OCI-LY3 (cell line): ENCODE data around the gene CTTN.
A peak's percentile ranks its signal among the peaks of the same experiment; 100 is the strongest.

Experiments
- H2AFZ ChIP-seq: fragments of 200-600, 300-600 bp; shearing (Covaris generic); 2 replicates; pipeline ENCODE4 v1.6.0; 2014; ENCODE audit warnings: antibody characterized with exemption, low read depth, low read length
- H3K27ac ChIP-seq: fragments of 200-600, 300-600 bp; sonication (generic); 2 replicates; pipeline ENCODE4 v1.5.1; 2014; ENCODE audit warnings: mild to moderate bottlenecking, low read length, moderate library complexity, mixed read lengths
- H3K27me3 ChIP-seq: fragments of 200-600, 300-600 bp; sonication (generic); 2 replicates; pipeline ENCODE4 v1.6.1; 2014; ENCODE audit warnings: low read depth, low read length, mixed read lengths
- H3K36me3 ChIP-seq: fragments of 200-600, 300-600 bp; sonication (generic); replicated peaks from 2 replicates; pipeline ENCODE3; 2014; ENCODE audit warnings: low read depth, low read length, mixed read lengths
- H3K4me1 ChIP-seq: fragments of 300-600, 200-600 bp; sonication (generic); 2 replicates; pipeline ENCODE4 v1.6.1; 2014; ENCODE audit warnings: low read length, mixed read lengths
- H3K4me2 ChIP-seq: fragments of 200-600, 300-600 bp; sonication (generic); 2 replicates; pipeline ENCODE4 v1.6.1; 2014; ENCODE audit warnings: low read length, mixed read lengths
- H3K4me3 ChIP-seq: fragments of 300-600, 200-600 bp; sonication (generic); 2 replicates; pipeline ENCODE4 v1.5.1; 2014; ENCODE audit warnings: antibody characterized with exemption, mild to moderate bottlenecking, low read length, moderate library complexity
- H3K79me2 ChIP-seq: fragments of 300-600, 200-600 bp; shearing (Covaris generic); 2 replicates; pipeline ENCODE4 v1.6.1; 2014; ENCODE audit warnings: mild to moderate bottlenecking, low read length, mixed read lengths
- H3K9ac ChIP-seq: fragments of 300-600, 200-600 bp; shearing (Covaris generic); 2 replicates; pipeline ENCODE4 v1.6.0; 2014; ENCODE audit warnings: mild to moderate bottlenecking, low read length, moderate library complexity
- H3K9me3 ChIP-seq: fragments of 200-600, 300-600 bp; shearing (Covaris generic); 2 replicates; pipeline ENCODE4 v1.6.1; 2014; ENCODE audit warnings: low read length, mixed read lengths; ENCODE audit not compliant: insufficient read depth
- H4K20me1 ChIP-seq: fragments of 200-600, 300-600 bp; sonication (generic); 2 replicates; pipeline ENCODE4 v1.6.1; 2016; ENCODE audit warnings: low read length, mixed read lengths; ENCODE audit not compliant: insufficient read depth
- CTCF ChIP-seq: fragments of 200-600, 300-600 bp; sonication (generic); IDR thresholded peaks from 2 replicates; pipeline ENCODE4 v1.5.1; 2014; ENCODE audit warnings: antibody characterized with exemption, low read length, low read depth
- EZH2phosphoT487 ChIP-seq: fragments of 200-600 bp; shearing (Covaris generic); IDR thresholded peaks from 2 replicates; pipeline ENCODE4 v1.6.1; 2018; ENCODE audit warnings: antibody characterized with exemption, mixed run types, low read depth

The CTTN gene

GRCh38 chr11:70432580-70432979 is 34.3 kb downstream of the CTTN start:
- H3K27ac ChIP-seq = no peak overlapping the region
- no peak overlapping the region for H2AFZ ChIP-seq
- H3K4me1 ChIP-seq = peaks cover 55% of the 10 kb centered on the region

GRCh38 chr11:70433038-70433437 is 34.7 kb downstream of the CTTN start:
- Histone ChIP-seq H3K9me3 (0 out of 2 replicates have a peak, but pooled peaks cover 5% of the 10 kb centered on the region), H3K27ac (peak overlapping the region; percentile 94), H3K4me1 (peaks cover 59% of the 10 kb centered on the region), H3K79me2 (peaks cover 8% of the 10 kb centered on the region), H3K27me3 (no peaks in the 10 kb centered on the region), H3K36me3 (peaks cover 49% of the 10 kb centered on the region), H2AFZ (no peak overlapping the region), H3K4me2 (peak overlapping the region; percentile 73; the same call in 1 of the 2 replicates), H3K9ac (peak overlapping the region; percentile 87; the same call in 1 of the 2 replicates), H4K20me1 (no peaks in the 10 kb centered on the region), H3K4me3 (no peak overlapping the region)
- no peak for TF ChIP-seq CTCF
- TF ChIP-seq EZH2phosphoT487 = no peak

More at GRCh38 chr11:70432580-70432979, 34.3 kb downstream of the CTTN start:
- no peak overlapping the region for H3K4me3 ChIP-seq
- H3K9ac ChIP-seq = no peak overlapping the region
- peaks cover 8% of the 10 kb centered on the region for H3K79me2 ChIP-seq
- peaks cover 48% of the 10 kb centered on the region for H3K36me3 ChIP-seq
- no peak overlapping the region for H3K4me2 ChIP-seq
- H4K20me1 ChIP-seq = no peaks in the 10 kb centered on the region
- H3K9me3 ChIP-seq = 0 out of 2 replicates have a peak, but pooled peaks cover under 1% of the 10 kb centered on the region
- TF ChIP-seq EZH2phosphoT487 (no peak), CTCF (no peak)
- H3K27me3 ChIP-seq = no peaks in the 10 kb centered on the region

- Histone ChIP-seq H3K27me3 (no peaks in the 10 kb centered on the region), H3K9me3 (0 out of 2 replicates have a peak, but pooled peaks cover 7% of the 10 kb centered on the region), H2AFZ (no peak overlapping the region), H3K4me1 (peaks cover 64% of the 10 kb centered on the region), H3K79me2 (peaks cover 8% of the 10 kb centered on the region), H3K4me3 (peak overlapping the region; percentile 63; the same call in 1 of the 2 replicates), H4K20me1 (no peaks in the 10 kb centered on the region), H3K4me2 (peak overlapping the region; percentile 73), H3K36me3 (peaks cover 50% of the 10 kb centered on the region), H3K9ac (peak overlapping the region; percentile 87), H3K27ac (peak overlapping the region; percentile 94)
- TF ChIP-seq EZH2phosphoT487 (no peak), CTCF (no peak)
Measured at GRCh38 chr11:70433526-70433925, 35.2 kb downstream of the CTTN start.

GRCh38 chr11:70433966-70434812 is 35.9 kb downstream of the CTTN start:
- Histone ChIP-seq H3K9ac (peak overlapping the region; percentile 87), H3K4me3 (peak overlapping the region; percentile 63), H3K4me2 (peak overlapping the region; percentile 73), H3K27ac (peak overlapping the region; percentile 94), H3K27me3 (no peaks in the 10 kb centered on the region), H3K36me3 (peaks cover 52% of the 10 kb centered on the region), H2AFZ (peak overlapping the region; percentile 6; the same call in 1 of the 2 replicates), H3K9me3 (0 out of 2 replicates have a peak, but pooled peaks cover 7% of the 10 kb centered on the region), H4K20me1 (no peaks in the 10 kb centered on the region), H3K4me1 (peaks cover 69% of the 10 kb centered on the region), H3K79me2 (peaks cover 8% of the 10 kb centered on the region)
- TF ChIP-seq EZH2phosphoT487 (no peak), CTCF (no peak)
